ENCODE results near the gene CIAO2B.

The CIAO2B gene

DNA sequence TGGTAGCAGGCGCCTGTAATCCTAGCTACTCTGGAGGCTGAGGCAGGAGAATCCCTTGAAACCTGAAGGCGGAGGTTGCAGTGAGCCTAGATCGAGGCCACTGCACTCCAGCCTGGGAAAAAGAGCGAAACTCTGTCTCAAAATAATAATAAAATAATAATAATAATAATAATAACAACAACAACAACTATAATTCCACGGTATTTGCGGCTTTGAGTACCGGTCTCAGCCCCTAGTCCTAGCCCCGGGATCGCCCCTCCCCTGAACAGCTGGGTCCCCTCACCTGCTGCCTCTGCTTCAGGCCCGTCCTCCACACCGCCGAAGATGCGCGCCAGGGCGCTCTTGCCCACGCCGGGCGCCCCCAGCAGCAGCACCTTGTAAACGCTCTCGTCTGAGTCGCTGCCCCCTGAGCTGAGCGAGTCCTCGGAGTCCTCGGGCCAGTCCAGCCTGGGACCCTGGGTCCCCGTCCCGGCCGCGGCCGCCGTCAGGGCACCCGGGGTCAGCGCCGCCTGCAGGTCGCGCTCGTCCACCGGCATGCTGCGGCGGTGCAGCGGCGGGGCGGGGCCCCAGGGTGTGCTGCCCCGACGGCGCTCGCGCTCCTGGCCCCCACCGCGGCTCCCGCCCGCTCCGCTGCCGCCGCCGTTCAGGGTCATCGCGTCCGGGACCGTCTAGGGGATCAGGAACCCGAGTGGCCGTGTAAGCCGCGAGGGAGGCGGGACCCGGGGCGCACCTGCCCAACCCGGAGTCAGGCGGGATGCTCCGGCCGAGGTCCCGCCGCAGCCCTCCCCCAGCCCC is 9.5 kb downstream of the CIAO2B start:
- no peak for DNase-seq (ENCODE audit: low read depth)
- peak overlapping the region; percentile 37 for H3K4me3 ChIP-seq (ENCODE audit: low read depth, low read length)

DNA sequence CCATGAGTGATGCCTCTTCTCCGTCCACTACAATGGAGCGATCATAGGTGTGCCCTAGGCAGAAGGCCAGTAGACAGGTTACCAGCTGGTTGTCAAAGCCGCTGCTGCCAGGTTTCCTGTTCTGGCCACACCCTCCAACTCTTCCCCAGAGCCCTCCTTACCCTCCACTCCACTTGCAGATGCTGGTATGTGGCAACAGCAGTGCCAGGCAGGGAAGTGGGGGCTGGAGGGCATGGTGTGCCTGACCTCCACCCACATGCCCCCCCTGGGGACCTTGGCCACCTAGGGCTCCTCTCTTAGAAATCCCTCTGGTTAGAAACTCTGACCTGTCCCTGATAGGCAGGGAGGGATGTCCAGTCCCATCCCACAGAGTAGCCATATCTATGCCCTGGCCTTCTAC is 10.3 kb downstream of the CIAO2B start:
- no peak for DNase-seq (ENCODE audit: low read depth)
- no peak overlapping the region for H3K4me3 ChIP-seq (ENCODE audit: low read depth, low read length)

DNA sequence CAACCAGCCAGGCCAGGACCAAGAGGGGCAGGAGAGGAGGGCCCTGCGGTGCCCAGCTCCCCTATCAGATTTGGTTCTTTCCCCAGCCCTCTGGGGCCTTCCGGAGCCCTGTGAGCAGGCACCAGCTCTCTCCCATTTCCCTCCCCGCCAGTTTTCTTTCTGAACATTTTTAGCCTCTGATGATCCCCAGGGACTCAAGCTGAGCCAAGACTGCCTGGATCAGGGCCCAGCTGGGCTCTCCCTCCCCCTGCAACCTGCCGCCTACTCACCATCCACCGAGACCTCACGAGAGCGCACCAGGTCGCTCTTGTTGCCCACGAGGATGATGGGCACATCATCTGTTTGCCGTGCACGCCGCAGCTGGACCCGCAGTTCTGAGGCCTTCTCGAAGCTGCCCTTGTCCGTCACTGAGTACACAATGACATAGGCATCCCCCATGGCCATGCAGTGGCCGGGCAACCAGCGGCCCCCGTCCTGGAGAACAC is 10.9 kb downstream of the CIAO2B start:
- H3K4me3 ChIP-seq (ENCODE audit: low read depth, low read length) = no peak overlapping the region
- DNase-seq (ENCODE audit: low read depth) = no peak

DNA sequence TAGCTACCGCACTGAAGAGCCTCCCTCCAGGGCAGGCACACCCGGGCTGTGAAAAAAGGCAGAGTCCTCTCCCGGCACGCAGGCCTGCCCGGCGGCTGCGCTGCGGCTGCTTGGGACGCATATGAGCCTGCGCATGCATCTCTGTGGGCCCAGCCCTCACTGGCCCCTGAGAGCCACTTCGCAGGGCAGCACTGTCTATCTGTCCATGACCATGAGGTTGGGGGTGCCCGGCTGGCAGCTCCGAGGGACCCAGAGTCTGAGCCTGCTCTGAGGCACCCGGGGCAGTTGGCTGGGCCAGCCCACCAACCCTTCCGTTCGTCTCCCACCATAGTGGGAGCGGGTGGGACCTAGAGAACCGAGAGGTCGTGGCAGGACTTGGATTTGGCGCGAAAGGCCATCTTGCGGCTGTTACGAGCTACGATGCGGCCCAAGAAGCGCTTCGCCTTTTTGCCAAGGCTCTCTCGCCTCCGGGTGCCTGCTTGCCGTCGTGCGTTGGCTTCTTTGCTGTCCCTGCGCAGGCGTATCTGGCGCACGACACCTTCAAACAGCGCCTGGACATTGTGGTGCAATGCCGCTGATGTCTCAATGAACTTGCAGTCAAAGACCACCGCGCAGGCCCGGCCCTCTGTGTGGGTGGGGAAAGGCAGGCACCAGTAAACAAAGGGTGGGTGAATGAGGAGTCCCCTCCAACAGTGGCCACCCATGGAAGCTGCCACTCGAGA is 12.3 kb downstream of the CIAO2B start:
- H3K4me3 ChIP-seq (ENCODE audit: low read depth, low read length) = no peak overlapping the region
- no peak for DNase-seq (ENCODE audit: low read depth)

DNA sequence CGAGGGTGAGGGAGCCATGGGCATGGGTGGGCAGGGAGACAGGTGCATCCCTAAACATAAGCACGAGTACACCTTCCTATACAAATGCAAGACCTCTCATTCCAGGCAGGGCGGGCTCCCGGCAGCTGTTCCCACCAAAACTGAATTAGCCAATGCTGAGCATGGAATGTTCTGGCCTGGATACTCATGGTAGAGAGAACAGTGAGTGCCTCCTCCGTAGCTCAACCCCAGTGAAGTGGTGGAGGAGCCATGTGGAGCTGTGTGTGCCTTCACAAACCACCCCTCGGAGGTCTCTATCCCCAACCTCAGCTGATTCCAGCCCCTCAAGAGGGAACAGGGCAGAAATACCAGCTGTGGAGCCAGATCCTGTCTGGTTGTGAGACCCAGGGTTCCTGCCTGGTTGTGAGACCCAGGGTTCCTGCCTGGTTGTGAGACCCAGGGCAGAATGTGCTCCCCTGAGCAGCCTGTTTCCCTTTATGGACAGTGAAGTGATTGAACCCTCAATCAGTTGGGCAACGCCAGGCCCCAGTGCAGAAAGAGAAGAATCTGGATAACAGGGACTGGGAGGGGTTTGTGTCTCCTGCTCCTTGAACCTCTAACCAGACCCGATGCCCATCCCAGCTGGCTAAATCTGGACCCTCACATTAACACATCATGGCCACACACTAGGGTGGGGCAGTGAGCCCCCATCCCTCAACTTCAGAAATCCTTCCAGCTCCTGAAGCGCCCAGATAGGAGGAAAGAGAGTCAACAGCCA is 13.1 kb downstream of the CIAO2B start:
- H3K4me3 ChIP-seq (ENCODE audit: low read depth, low read length) = no peak overlapping the region

DNA sequence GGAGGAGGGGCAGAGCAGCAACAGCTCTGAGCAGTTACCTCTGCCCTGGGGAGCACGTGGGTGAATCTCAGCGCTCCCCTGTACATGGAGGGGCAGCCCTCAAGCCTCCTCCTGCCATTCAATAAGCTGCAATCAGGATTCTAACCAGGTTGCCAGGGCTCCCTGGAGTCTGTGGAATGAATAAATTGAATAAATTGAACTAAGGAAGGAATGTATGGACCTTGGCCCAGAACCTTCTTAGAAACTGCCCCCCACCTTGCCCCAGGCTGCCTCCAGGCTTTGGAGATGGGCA is 14.0 kb downstream of the CIAO2B start:
- DNase-seq (ENCODE audit: low read depth) = no peak
- no peak overlapping the region for H3K4me3 ChIP-seq (ENCODE audit: low read depth, low read length)

More for the DNA sequence above, 13.1 kb downstream of the CIAO2B start:
- no peak for DNase-seq (ENCODE audit: low read depth)

DNA sequence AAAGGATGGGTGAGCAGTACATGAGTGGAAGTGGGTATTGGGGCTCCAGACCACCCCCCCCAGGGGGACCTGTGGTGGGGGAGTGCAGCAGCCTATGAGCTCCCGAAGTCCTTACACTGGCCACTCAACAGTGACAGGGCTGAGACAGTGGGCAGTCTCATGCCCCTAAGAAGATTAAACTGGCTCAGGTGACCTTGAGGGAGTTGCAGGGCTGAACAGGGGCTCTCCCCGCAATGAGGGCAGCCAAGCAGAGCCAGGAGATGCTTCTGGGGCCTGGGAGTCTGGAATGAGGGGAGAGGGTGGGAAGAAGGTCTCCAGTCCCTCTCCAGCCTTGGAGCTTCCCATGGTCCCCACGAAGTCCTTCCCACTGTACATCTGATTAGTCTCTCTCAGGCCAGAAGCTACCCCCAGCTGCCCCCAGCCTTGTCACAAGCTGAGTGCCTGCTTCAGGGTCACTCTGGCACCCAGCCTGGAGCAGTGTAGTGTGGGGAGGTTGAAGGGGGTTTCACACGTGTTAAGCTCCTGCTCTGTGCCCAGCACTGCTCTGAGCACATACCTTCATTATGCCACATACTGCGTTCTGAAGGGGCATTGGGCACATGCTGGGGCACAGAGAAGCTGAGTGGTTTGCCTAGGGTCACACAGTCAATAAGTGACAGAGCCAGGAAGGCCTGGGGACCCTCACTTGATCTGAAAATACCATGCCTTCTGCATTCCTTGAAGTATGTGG is 14.5 kb downstream of the CIAO2B start:
- H3K4me3 ChIP-seq (ENCODE audit: low read depth, low read length) = no peak overlapping the region
- DNase-seq (ENCODE audit: low read depth) = no peak

DNA sequence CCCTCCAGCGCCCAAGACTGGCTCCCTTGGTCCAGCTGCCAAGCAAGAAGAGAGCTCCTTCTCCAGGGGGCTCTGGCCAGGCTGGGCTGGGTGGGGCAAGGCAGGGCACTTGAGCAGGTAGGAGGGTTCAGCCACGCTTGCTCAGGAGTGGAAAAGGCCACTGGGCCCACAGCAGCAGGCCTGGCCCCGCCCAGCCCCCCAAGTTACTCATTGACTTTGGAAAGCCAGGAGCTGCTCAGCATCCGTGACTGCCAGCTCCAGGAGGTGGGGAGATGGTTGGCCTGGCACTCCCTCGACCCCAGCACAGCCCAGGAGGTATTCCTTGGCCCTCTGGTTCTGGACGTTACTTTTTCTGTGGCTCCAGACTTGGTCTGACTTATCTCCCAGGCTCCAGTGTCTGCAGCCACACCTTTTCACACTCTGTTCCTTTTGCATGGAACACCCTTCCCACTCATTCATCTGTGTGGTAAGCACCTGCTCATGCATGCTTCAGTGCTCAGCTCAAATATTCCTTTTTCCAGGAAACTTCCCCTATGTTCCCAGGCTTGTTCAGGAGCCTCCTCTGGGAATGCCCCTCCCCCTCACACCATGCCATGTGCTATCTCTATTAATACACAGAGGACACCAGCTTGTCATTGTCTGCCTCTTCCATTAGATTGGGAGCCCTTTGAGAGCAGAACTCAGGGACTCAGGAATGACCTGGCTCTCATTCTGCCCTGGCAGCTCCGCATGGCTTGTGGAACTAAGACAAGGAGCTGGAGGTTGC is 15.2 kb downstream of the CIAO2B start, which contains the start of gene CDH16:
Gene CDH16 (minus strand): TSS at position 83 of the 766 bp plus-strand sequence. CDS start 820 bp downstream, outside the sequence.
- no peak for DNase-seq (ENCODE audit: low read depth)
- no peak within 1 kb of the TSS for H3K4me3 ChIP-seq (ENCODE audit: low read depth, low read length)

DNA sequence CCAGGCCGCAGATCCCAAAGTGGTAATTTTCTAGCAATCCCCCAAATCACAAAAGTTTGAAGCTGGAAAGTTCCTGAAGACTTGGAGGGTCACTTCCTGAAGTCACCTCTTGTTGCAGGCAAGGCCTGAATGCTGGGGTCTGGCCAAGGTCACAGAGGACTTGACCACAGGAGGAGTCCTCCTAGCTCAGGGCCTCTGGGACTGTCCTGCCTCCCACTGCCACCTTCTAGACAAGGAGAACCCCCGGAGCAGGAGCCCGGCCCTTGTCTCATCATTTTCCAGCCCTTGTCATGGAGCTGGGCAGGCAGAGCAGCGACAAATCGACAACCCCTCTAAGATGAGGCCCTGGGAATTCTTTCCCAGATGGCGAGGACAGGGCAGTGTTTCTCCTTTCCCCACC is 15.8 kb downstream of the CIAO2B start:
- no peak overlapping the region for H3K4me3 ChIP-seq (ENCODE audit: low read depth, low read length)
- no peak for DNase-seq (ENCODE audit: low read depth)

DNA sequence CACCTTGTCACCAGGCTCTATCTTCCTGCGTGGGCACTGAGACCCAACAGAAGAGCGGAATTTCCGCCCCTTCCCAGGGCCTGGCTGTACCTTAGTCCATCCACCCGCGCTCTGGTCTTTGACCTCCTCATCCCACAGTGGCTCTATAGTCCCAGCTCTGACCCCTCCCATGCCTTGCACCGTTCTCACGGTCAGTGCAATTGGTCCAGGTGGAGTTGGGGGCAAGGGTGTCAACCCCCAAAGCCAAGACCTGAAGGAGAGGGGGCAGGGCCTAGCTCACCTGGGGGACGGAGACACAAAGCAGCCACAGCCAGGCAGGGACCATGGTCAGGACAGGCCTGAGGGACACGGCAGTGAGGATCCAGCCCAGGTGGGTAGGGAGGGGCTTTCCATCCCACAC is 16.5 kb downstream of the CIAO2B start:
- no peak for DNase-seq (ENCODE audit: low read depth)
- H3K4me3 ChIP-seq (ENCODE audit: low read depth, low read length) = no peak overlapping the region

DNA sequence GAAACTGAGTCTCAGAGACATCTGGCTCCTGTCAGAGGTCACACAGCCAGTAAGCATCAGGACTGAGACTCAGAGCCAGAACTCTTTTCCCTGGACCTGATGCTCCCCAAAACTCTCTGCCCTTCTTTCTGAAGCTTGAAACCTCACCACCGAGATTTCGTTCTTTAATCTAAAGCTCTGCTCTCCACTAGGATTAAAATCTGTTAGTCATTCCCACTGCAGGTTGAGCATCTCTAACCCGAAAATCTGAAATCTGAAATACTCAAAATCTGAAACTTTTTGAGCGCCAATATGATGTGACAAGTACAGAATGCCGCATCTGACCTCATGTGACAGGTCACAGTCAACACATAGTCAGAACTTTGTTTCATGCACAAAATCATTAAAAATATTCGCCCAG is 17.7 kb downstream of the CIAO2B start:
- DNase-seq (ENCODE audit: low read depth) = no peak

DNA sequence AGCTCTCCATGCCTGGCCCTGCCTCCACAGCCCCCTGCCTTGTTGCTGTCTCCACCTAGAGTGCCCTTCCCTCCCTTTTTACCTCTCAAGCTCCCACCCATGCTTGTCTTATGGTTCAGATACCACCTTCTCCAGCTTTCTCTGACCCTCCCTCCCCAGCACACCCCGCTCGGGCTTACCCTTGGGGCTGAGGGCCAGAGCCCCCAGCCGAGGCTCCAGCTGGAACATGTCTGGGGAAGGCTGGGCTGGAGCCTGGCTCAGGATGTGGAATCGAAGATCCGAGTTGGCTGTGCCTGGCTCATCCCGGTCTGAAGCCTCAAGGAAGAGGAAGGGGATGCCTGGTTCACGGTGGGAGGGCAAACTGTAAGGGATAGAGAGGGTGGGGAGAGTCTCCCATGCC is 19.2 kb downstream of the CIAO2B start:
- no peak for DNase-seq (ENCODE audit: low read depth)
- H3K4me3 ChIP-seq (ENCODE audit: low read depth, low read length) = no peak overlapping the region

More for the DNA sequence above, 17.7 kb downstream of the CIAO2B start:
- no peak overlapping the region for H3K4me3 ChIP-seq (ENCODE audit: low read depth, low read length)

DNA sequence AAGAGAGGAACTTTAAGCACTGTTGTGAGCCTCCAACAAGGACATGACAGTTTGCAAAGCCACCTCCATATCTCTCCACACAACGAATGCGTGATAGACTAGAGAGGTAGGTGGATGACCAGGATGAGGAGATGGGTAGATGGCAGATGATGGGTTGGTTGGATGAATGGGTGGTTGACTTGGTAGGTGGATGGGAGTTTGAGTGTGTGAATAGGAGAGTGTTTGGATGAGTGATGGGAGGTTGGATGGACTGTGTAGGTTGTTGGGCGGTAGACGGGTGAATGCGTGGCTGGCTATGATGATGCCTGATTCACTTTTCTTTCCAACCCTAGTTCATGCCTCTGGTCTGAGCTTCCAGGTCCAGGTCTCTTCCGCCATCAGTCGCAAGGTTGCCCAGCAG is 19.7 kb downstream of the CIAO2B start:
- no peak for DNase-seq (ENCODE audit: low read depth)
- no peak overlapping the region for H3K4me3 ChIP-seq (ENCODE audit: low read depth, low read length)

DNA sequence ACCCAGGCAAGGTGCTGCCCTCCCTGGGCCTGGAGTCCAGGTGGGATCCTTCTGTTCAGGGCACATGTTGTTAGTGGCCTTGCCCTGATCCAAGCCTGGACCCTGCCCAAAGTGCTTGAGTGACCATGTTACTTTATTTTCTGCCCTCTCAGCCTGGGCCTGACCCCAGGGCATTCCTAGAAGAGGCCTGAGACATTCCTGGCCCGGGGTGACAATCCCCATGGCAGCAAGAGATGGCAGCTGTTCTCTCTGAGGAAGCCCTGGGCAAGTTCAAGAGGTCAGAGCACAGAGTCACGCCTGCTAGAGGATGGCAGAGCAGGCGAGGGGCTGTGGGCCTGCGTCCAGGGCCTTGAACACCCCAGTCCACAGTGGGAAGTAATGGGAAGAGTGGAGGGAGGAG is 20.5 kb downstream of the CIAO2B start:
- DNase-seq (ENCODE audit: low read depth) = no peak
- no peak overlapping the region for H3K4me3 ChIP-seq (ENCODE audit: low read depth, low read length)

DNA sequence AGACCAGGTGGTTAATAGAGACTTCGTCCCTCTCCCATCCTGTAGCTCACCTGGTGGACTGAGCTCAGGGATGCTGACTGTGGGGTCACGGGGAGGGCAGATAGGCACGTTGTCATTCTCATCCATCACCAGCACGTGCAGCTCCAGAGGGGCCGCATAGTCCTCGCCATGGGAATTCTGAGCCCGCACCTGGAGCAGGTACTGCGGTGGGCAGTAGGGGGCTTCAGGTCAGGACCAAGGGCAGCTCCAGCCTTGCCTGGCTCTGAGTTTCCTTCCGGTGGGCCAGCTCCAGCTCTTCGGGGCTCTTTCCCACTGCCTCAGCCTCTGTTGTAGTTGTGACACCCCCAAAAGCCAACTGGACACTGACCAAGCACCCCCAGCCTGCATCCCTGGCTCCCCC is 21.1 kb downstream of the CIAO2B start:
- no peak for DNase-seq (ENCODE audit: low read depth)
- H3K4me3 ChIP-seq (ENCODE audit: low read depth, low read length) = no peak overlapping the region

DNA sequence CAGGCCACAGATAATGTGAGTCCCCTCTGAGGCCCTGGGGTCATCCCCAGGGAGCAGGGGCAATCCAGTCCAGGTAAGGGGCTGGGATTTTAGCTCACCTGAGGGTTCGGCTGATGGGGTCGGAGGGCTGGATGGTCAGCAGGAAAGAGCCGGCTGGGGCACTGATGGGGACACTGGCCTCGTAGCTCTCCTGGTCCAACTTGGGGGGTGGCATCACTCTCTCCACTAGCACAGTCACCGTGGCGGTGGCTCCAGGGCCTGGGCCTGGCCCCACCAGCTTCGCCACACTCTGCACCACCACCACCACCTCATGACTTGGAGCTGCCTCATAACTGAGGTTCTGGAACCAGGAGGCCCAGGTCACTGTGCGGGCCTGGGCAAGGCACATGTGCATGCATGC is 22.4 kb downstream of the CIAO2B start:
- H3K4me3 ChIP-seq (ENCODE audit: low read depth, low read length) = no peak overlapping the region
- DNase-seq (ENCODE audit: low read depth) = no peak

DNA sequence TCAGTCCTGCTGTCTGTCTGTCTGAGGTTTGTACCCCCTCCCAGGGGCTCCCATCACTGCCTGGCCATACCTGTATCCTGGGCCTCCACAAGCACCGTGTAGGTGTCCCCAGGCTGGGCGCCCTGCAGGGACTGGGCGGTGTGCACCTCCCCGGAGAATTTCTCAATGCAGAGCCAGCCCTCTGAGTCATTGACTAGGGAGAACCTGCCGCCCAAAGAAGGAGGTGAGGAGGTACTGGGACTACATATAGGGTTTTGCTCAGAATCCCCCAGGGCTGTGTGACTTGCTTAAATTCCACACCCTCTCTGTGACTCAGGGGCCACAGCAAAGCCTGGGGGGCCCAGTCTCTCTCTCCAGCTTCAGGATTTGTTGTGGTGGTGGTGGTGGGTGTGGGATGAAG is 23.1 kb downstream of the CIAO2B start:
- H3K4me3 ChIP-seq (ENCODE audit: low read depth, low read length) = no peak overlapping the region
- no peak for DNase-seq (ENCODE audit: low read depth)

DNA sequence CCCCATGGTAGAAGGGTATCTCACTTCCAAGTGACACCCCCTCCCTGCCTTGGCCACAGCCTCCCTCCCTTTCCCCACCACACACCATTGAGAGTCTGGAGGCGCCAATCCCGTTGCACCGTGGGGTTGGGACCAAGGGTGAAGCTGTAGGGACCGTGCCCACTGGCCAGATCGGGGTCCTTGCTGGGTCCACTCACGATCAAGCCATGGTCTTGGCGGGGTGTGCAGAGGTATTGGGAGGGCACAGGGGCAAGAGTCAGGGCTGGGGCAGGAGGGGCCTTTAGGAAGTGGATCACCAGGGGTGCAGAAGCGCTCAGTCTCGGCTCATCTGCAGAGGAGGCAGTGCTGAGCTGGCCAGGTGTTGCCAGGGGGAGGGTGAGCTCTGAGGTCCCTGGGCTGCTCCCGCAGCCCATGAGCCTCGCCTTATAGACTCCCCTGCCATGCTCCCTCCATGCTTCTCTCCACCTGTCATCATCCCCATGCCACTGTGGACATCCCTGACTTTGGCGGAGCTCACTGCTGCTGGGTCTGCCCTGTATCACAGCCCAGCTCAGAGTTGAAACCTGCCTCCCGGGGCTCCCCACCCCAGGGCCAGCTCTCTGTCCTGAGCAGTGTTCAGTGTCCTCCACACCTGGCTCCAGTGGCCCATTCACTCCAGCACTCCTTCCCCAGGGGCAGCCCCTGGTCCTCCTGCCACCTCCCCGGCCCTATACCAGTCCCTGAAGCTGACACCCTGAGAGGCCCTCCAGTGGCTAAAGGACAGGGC is 23.8 kb downstream of the CIAO2B start:
- DNase-seq (ENCODE audit: low read depth) = no peak
- no peak overlapping the region for H3K4me3 ChIP-seq (ENCODE audit: low read depth, low read length)

Measured in skeletal muscle cell (primary cell).